GM12878 (cell line): Measurements from ENCODE around the gene TSKU. TPM values are rescaled to one million over a fixed set of nuclear protein-coding genes. Genes with fewer than 3 reads are reported as not detected.

Experiments
- ATAC-seq: fragments of 200-7000 bp; cut with Tn5 transposase; 3 replicates; pipeline ENCODE4 v1.9.1; 2020; ENCODE audit warnings: mild to moderate bottlenecking, moderate library complexity
- BruUV-seq: library from RNA; stranded (reverse); fragments of 400-500 nt; replicated peaks from 2 replicates; lab custom pipeline; 2021; lab: Mats Ljungman, UMichigan
- CTCF ChIA-PET: fragments of 300-600 bp; sonication (Branson Sonifier 250); formaldehyde crosslinking; extraction: SDS; loops from one replicate; lab custom pipeline; 2021; ENCODE audit warnings: inconsistent platforms; lab: Yijun Ruan, JAX
- POLR2A ChIA-PET: fragments of 350-600 bp; formaldehyde crosslinking; extraction: SDS; loops from one replicate; lab custom pipeline; 2021; ENCODE audit warnings: inconsistent platforms; lab: Charles Lee
- RAD21 ChIA-PET: fragments of 300-600 bp; sonication (Branson Sonifier 250); formaldehyde crosslinking; loops from one replicate; lab custom pipeline; 2023; ENCODE audit warnings: antibody characterized with exemption; ENCODE audit not compliant: unreplicated experiment; lab: Charles Lee
- SMC1A ChIA-PET: fragments of 300-600 bp; sonication (Branson Sonifier 250); formaldehyde crosslinking; loops from one replicate; lab custom pipeline; 2023; ENCODE audit not compliant: unreplicated experiment, uncharacterized antibody; lab: Charles Lee
- DNase-seq: peaks from one replicate; pipeline ENCODE4 v3.0.0-alpha.2; 2011; ENCODE audit warnings: low read depth, low spot score
- FAIRE-seq: peaks from 3 replicates; lab custom pipeline; 2011; peaks lifted over from hg19 to GRCh38; lab: Jason Lieb, UNC
- H2AFZ ChIP-seq: 2 replicates; pipeline ENCODE4 v1.6.0; 2011; ENCODE audit warnings: low read depth, low read length, control low read depth; ENCODE audit not compliant: control insufficient read depth
- H3K27ac ChIP-seq: 2 replicates; pipeline ENCODE4 v1.5.1; 2011; ENCODE audit warnings: control low read depth; ENCODE audit not compliant: control insufficient read depth, insufficient read depth
- H3K27me3 ChIP-seq, 2 experiments: replicated peaks in 1 of 2; 2 replicates each; pipeline versions ENCODE4 v1.6.0 to v1.6.1; 2011; ENCODE audit warnings: low read length in 1 of 2; ENCODE audit not compliant: control insufficient read depth in 2 of 2, insufficient read depth in 2 of 2
- H3K36me3 ChIP-seq, 2 experiments: 2 replicates each; pipeline ENCODE4 v1.5.1; 2011; ENCODE audit warnings: low read length in 1 of 2; ENCODE audit not compliant: control insufficient read depth in 2 of 2, insufficient read depth in 2 of 2
- H3K4me1 ChIP-seq: 2 replicates; pipeline ENCODE4 v1.6.1; 2011; ENCODE audit warnings: mild to moderate bottlenecking, low read length, moderate library complexity, mixed read lengths; ENCODE audit not compliant: control insufficient read depth, insufficient read depth
- H3K4me2 ChIP-seq: 2 replicates; pipeline ENCODE4 v1.6.0; 2011; ENCODE audit warnings: control low read depth; ENCODE audit not compliant: control insufficient read depth, insufficient read depth
- H3K4me3 ChIP-seq: fragments of 200-600 bp; sonication (generic); 2 replicates; pipeline ENCODE4 v1.5.1; 2016
- H3K79me2 ChIP-seq: 2 replicates; pipeline ENCODE4 v1.6.0; 2011; ENCODE audit warnings: low read length; ENCODE audit not compliant: control insufficient read depth, insufficient read depth
- H3K9ac ChIP-seq: 2 replicates; pipeline ENCODE4 v1.8.0; 2011; ENCODE audit warnings: low read length, control low read depth, mixed read lengths; ENCODE audit not compliant: control insufficient read depth, insufficient read depth
- H3K9me3 ChIP-seq: replicated peaks from 3 replicates; pipeline ENCODE4 v1.5.1; 2011; ENCODE audit warnings: mild to moderate bottlenecking, low read length; ENCODE audit not compliant: control insufficient read depth, insufficient read depth
- H4K20me1 ChIP-seq: 2 replicates; pipeline ENCODE4 v1.6.0; 2011; ENCODE audit not compliant: control insufficient read depth, insufficient read depth
- CBX3 ChIP-seq: fragments of 200-600 bp; sonication (generic); IDR thresholded peaks from 2 replicates; pipeline ENCODE4 v1.6.1; 2016; ENCODE audit warnings: low read depth, borderline replicate concordance
- E4F1 ChIP-seq: fragments of 450-650 bp; IDR thresholded peaks from 2 replicates; pipeline ENCODE4 v1.6.1; 2018; ENCODE audit warnings: borderline replicate concordance, mild to moderate bottlenecking; ENCODE audit not compliant: partially characterized antibody
- ETV6 ChIP-seq, 2 experiments: fragments of 450-650 bp in 1 of 2; IDR thresholded peaks in 1 of 2; conservative IDR thresholded peaks in 1 of 2; 2 replicates each; pipeline ENCODE4 v1.6.1; 2014; ENCODE audit warnings: antibody characterized with exemption in 1 of 2, borderline replicate concordance in 1 of 2, low read depth in 1 of 2, mild to moderate bottlenecking in 1 of 2, moderate library complexity in 1 of 2
- HSF1 ChIP-seq: fragments of 150-350 bp; IDR thresholded peaks from 2 replicates; pipeline ENCODE4 v1.6.1; 2014; ENCODE audit warnings: mild to moderate bottlenecking, low read depth, low read length
- JUND ChIP-seq: IDR thresholded peaks from 2 replicates; pipeline ENCODE4 v1.6.1; 2012; ENCODE audit warnings: low read depth, mild to moderate bottlenecking, low read length, improper control_type of control experiment, moderate library complexity
- NFIC ChIP-seq: IDR thresholded peaks from 2 replicates; pipeline ENCODE4 v1.6.1; 2012; ENCODE audit warnings: low read depth, mild to moderate bottlenecking, inconsistent platforms, low read length, moderate library complexity
- SREBF2 ChIP-seq: IDR thresholded peaks from 2 replicates; pipeline ENCODE4 v1.6.1; 2012; ENCODE audit warnings: mild to moderate bottlenecking, low read length
- SRF ChIP-seq, 2 experiments: IDR thresholded peaks; 2 replicates each; pipeline ENCODE4 v1.6.1; 2011; ENCODE audit warnings: low read depth in 2 of 2, low read length in 2 of 2, mild to moderate bottlenecking in 1 of 2, moderate library complexity in 1 of 2
- STAT3 ChIP-seq: IDR thresholded peaks from 2 replicates; pipeline ENCODE4 v1.6.1; 2011; ENCODE audit warnings: low read depth, low read length, improper control_type of control experiment
- USF1 ChIP-seq: IDR thresholded peaks from 2 replicates; pipeline ENCODE4 v1.6.1; 2011; ENCODE audit warnings: borderline replicate concordance, low read depth, mild to moderate bottlenecking, moderate library complexity, mixed read lengths, low read length; ENCODE audit not compliant: insufficient read depth; ENCODE audit errors: extremely low read length
- ZBTB4 ChIP-seq: fragments of 450-650 bp; formaldehyde crosslinking; IDR thresholded peaks from 2 replicates; pipeline ENCODE4 v1.4.0; 2022; ENCODE audit warnings: mild to moderate bottlenecking, moderate library complexity
- ZNF622 ChIP-seq: fragments of 450-650 bp; IDR thresholded peaks from 2 replicates; pipeline ENCODE4 v1.6.1; 2017; ENCODE audit warnings: mild to moderate bottlenecking, inconsistent platforms
- WGBS: methylation state at CpG from one replicate; pipeline ENCODE4 v1.1.6; 2016; ENCODE audit warnings: low lambda C conversion rate; ENCODE audit not compliant: insufficient replicate concordance, insufficient coverage; ENCODE audit errors: missing lambda C conversion rate; 5-methylcytosine and 5-hydroxymethylcytosine counted together
- in situ Hi-C: fragments of 300-500 bp; cut with MboI; formaldehyde crosslinking; loops from 9 replicates; pipeline ENCODE4 v1.14.3; 2018; ENCODE audit warnings: mixed read lengths
- intact Hi-C: fragments of 100-400 bp; cut with micrococcal nuclease; formaldehyde crosslinking; loops from one replicate; pipeline ENCODE4 v1.14.2; 2022; ENCODE audit not compliant: unreplicated experiment
- polyA plus RNA-seq, 11 experiments: library from polyadenylated mRNA; depleted of rRNA in 4 of 11; unstranded in 6 of 11; stranded (reverse) in 5 of 11; fragments of >200 nt; fragmentation: Nextera tagmentation in 4 of 11; fragmentation: Illumina TruSeq in 1 of 11; extraction: Ambion mirVana in 4 of 11; extraction: Trizol in 1 of 11; gene quantifications; 1 replicate in 1 of 11; 2 replicates in 10 of 11; pipeline versions ENCODE4 v1.2.1 to v1.2.3, GENCODE V29; 2011 to 2016; ENCODE audit warnings: inconsistent platforms in 2 of 11, missing spikeins in 2 of 11, low read depth in 1 of 11
- total RNA-seq, 4 experiments: library from RNA; depleted of rRNA in 3 of 4; stranded (reverse); fragments of >200 nt in 3 of 4; fragmentation: Illumina TruSeq in 1 of 4; extraction: Trizol in 1 of 4; gene quantifications; 2 replicates each; pipeline versions ENCODE4 v1.2.1 to v1.2.3, GENCODE V29; 2013 to 2021

The TSKU gene
- total and polyA plus RNA-seq, 10 of the 15 experiments (the other 5 are each of a cell fraction or from before 2014, with no cell fraction given): 0.04 to 1.5 (median 0.62) TPM

DNA sequence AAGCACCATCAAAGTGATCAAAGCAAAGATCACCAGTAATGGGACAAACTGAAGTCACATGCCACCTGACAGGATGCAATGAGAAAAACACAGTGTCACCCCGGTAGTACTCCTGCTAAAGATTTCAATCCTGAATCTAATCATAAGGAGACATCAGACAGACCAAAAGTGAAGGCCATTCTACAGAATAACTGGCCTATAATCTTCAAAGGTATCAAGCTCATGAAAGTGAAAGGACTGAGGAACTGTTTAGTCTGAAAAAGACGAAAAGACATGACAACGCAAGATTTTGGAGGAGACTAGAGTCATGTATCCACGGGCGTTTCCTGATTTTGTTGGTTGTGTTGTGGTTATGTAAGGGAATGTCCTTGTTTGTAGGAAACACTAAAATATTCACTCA lies 42.4 kb upstream of the TSKU start:
- ChIA-PET POLR2A (no interaction called here), RAD21 (no interaction called here), CTCF (no interaction called here)
- Histone ChIP-seq H3K79me2 (no peaks in the 10 kb centered on the region), H3K9me3 (no peaks in the 10 kb centered on the region), H4K20me1 (no peaks in the 10 kb centered on the region), H3K27ac (no peak overlapping the region), H3K27me3 (peaks cover 0 to 2% of the 10 kb centered on the region in 2 experiments; a peak in 2 of 4 replicates)
- BruUV-seq: no TSS peak
- 49% methylated on average over 5 of the region's 5 CpGs for WGBS
- TF ChIP-seq NFIC (no peak), ZBTB4 (CRISPR knock-in tag) (no peak), SRF (IDR thresholded peaks at IDR 0.05; ENCODE audit: low read depth in 2 of 2, low read length in 2 of 2) (no peak), JUND (no peak), ZNF622 (no peak), HSF1 (no peak), CBX3 (no peak), E4F1 (no peak), SREBF2 (no peak), STAT3 (no peak), ETV6 (conservative IDR thresholded peaks at IDR 0.05 in 1 of 2, IDR thresholded peaks at IDR 0.05 in 1 of 2; ENCODE audit: borderline replicate concordance in 1 of 2, low read depth in 1 of 2) (no peak), USF1 (no peak)
- TF ChIP-seq, all 136 proteins: peak for 0
- intact Hi-C loops (no loop called here), in situ Hi-C loops (no loop called here)
- no peak overlapping the region for H3K4me2 ChIP-seq
- no peak overlapping the region for H2AFZ ChIP-seq
- no peak overlapping the region for H3K4me3 ChIP-seq
- H3K36me3 ChIP-seq: no peaks in the 10 kb centered on the region
- ATAC-seq (no peak), FAIRE-seq (no peak), DNase-seq (no peak)
- H3K4me1 ChIP-seq: no peaks in the 10 kb centered on the region
- SMC1A ChIA-PET: no interaction called here
- H3K9ac ChIP-seq: no peak overlapping the region
